ENCODE results near the gene C19orf38. TPM values are rescaled to one million over a fixed set of nuclear protein-coding genes. Genes with fewer than 3 reads are reported as not detected.
"Not testable (repeated sequence)": the region's sequence is repeated elsewhere in the genome, so short reads cannot be mapped to it uniquely, and the experiment has no call there.

The C19orf38 gene
- total RNA-seq, 1 experiment from 2014 or later, result not detected

- DNase-seq (ENCODE audit: low spot score), result no peak
- in situ Hi-C loops (cut with HindIII; ENCODE audit: low sequenced_read_pairs), result no loop called here
These were observed 22.3 kb downstream of the C19orf38 start for GRCh38 chr19:10870501-10870954.

GRCh38 chr19:10870955-10871603, 22.9 kb downstream of the C19orf38 start, which contains the start of gene CARM1:
Gene CARM1, plus strand, starts transcription at chr19:10871553. Its CDS starts 150 bp downstream, at chr19:10871703.
- in situ Hi-C loops (cut with HindIII; ENCODE audit: low sequenced_read_pairs), result no loop called here
- peak; percentile 99 for DNase-seq (ENCODE audit: low spot score)

DNA sequence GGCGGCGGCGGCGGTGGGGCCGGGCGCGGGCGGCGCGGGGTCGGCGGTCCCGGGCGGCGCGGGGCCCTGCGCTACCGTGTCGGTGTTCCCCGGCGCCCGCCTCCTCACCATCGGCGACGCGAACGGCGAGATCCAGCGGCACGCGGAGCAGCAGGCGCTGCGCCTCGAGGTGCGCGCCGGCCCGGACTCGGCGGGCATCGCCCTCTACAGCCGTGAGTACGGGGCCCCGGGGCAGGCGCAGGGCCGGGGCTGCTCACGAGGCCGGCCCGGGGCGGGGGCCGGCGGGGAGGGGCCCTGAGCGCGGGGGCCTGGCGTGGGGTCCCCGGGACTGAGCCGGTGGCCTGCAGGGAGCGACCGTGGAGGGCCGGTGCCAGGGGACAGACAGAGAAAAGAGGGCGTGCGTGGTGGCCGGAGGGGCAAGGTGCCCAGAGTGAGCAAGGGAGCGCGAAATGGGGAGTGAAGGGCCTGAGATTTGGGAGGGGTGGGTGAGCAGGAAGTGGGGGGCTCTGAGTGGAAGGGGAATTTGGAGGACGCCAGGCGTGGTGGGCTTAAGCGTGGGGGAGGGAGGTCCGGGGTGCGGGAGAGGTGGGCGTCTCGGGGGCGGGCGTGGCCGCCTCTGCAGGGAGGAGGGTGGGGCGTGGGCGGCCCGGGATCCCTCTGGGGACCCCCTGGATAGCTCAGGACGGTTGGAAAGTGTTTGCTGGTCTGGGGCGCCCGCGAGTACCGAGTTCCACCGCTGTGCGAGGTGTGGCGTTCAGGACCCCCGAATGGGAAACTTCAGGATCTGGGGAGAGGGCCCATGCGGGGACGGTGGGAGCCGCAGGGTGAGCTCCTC, 23.7 kb downstream of the C19orf38 start:
- in situ Hi-C loops (cut with HindIII; ENCODE audit: low sequenced_read_pairs), result no loop called here
- no peak for DNase-seq (ENCODE audit: low spot score)

DNA sequence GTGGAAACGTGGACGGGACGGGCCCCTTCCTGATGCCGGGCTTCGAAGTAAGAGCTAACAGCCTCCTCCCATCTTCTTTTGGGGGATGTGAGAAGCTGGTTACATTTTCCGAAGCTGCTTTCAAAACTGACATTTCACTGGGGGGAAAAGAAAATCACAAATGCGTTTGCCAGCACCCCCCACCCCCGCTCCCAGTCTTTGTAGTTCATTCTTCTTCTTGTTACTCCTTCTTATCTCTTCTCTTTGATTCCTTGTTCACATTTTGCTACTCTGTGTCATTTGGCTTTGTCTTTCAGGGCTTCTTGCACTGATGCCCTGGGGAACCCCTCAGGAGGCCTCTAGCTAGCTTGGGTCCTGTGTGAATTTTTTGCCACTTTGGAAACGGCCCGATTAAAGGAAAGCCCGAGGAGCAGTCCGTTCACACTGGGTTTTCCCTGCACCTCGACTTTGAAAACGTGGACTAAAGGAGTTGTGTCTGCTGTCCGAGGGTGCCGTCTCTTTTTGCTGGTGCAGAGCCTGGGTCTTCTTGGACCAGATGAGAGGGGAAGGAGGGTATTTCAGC, 24.4 kb downstream of the C19orf38 start:
- in situ Hi-C loops (cut with HindIII; ENCODE audit: low sequenced_read_pairs), result no loop called here
- DNase-seq (ENCODE audit: low spot score), result no peak

GRCh38 chr19:10874024-10874423, 25.8 kb downstream of the C19orf38 start:
- in situ Hi-C loops (cut with HindIII; ENCODE audit: low sequenced_read_pairs), result no loop called here

DNA sequence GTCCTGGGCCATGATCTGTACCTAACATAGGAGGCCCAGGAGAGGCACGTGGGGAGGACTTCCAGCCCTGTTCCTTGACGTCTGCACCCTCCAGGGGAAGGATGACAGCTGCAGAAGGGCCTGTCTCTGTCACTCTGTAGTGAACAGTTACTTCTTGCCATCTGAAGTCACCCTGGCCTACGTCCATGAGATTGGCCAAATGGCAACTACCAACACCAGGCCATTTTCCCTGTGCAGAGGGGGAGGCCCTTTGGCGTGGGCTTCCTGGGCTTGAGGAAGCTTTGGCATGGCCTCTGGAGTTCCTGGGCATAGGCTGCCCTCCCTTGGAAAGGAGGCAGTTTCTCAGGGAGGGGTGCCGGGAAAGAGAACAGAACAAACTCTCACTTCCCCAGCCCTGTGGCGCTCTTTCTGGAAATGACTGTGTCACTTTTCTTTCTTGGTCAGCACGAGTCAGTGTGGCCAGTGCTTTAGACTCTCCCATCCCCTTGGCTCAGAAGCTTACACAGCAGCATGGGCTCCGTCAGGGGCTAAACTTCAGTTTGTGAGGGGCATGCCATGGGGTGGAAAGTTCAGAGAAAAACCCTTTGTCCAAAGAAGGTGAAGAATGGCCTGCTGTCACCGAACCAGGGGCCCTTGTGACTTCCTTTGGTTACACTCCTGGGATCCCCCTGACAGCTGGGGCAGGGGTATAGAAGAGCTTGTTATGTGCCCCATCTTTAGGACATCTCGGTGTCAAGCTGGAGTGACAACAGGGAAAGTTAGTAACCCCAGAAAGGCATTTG, 28.4 kb downstream of the C19orf38 start:
- no peak for DNase-seq (ENCODE audit: low spot score)
- in situ Hi-C loops (cut with HindIII; ENCODE audit: low sequenced_read_pairs), result no loop called here

More at GRCh38 chr19:10874024-10874423, 25.8 kb downstream of the C19orf38 start:
- DNase-seq (ENCODE audit: low spot score), result no peak

GRCh38 chr19:10877608-10878007, 29.4 kb downstream of the C19orf38 start:
- DNase-seq (ENCODE audit: low spot score); in situ Hi-C loops (cut with HindIII; ENCODE audit: low sequenced_read_pairs): not testable (repeated sequence)

DNA sequence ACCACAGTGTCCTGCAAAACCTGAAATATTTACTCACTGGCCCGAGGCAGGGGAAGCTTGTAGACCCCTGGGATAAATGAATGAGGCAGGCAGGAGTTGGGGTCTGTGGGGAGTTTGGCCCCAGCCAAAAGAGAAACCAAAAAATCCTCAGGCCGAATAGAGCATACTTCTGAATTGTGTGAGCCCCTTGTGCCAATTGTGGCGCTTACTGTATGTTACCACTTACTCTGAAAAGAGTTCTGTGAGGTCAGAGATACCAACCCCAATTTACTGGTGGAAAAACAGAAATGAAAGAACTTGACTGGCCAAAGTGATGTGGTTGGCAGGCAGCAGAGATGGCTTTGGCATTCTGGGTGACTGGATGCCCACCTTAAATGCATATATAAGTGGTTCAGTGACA, 30.0 kb downstream of the C19orf38 start:
- DNase-seq (ENCODE audit: low spot score), result no peak
- in situ Hi-C loops (cut with HindIII; ENCODE audit: low sequenced_read_pairs), result no loop called here

- in situ Hi-C loops (cut with HindIII; ENCODE audit: low sequenced_read_pairs), result no loop called here
- DNase-seq (ENCODE audit: low spot score), result no peak
These were observed 33.3 kb downstream of the C19orf38 start for GRCh38 chr19:10881403-10882107.

GRCh38 chr19:10882108-10882457, 33.9 kb downstream of the C19orf38 start:
- DNase-seq (ENCODE audit: low spot score), result no peak
- in situ Hi-C loops (cut with HindIII; ENCODE audit: low sequenced_read_pairs), result no loop called here

DNA sequence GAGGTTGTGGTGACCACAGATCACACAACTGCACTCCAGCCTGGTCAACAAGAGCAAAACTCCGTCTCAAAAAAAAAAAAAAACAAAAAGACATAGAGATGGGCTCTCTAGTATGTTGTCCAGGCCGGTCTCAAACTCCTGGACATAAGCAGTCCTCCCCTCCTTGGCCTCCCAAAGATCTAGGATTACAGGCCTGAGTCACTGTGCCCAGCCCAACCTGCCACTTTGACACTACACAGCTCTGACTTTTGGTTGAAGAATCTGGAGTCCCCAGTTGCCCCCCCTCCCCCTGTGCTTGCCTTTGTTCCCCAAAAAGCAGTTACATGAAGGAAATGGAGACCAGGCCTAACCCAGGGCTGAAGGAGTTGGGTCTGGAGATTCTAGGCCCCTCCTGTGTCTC, 36.1 kb downstream of the C19orf38 start:
- no peak for DNase-seq (ENCODE audit: low spot score)
- in situ Hi-C loops (cut with HindIII; ENCODE audit: low sequenced_read_pairs), result no loop called here

- no peak for DNase-seq (ENCODE audit: low spot score)
These were observed 37.3 kb downstream of the C19orf38 start for GRCh38 chr19:10885201-10886169.

GRCh38 chr19:10887616-10888367, 39.6 kb downstream of the C19orf38 start:
- no peak for DNase-seq (ENCODE audit: low spot score)
- in situ Hi-C loops (cut with HindIII; ENCODE audit: low sequenced_read_pairs), result no loop called here

More at GRCh38 chr19:10885201-10886169, 37.3 kb downstream of the C19orf38 start:
- in situ Hi-C loops (cut with HindIII; ENCODE audit: low sequenced_read_pairs), result no loop called here

- in situ Hi-C loops (cut with HindIII; ENCODE audit: low sequenced_read_pairs), result no loop called here
- DNase-seq (ENCODE audit: low spot score), result no peak
These were observed 40.2 kb downstream of the C19orf38 start for GRCh38 chr19:10888421-10888866.

DNA sequence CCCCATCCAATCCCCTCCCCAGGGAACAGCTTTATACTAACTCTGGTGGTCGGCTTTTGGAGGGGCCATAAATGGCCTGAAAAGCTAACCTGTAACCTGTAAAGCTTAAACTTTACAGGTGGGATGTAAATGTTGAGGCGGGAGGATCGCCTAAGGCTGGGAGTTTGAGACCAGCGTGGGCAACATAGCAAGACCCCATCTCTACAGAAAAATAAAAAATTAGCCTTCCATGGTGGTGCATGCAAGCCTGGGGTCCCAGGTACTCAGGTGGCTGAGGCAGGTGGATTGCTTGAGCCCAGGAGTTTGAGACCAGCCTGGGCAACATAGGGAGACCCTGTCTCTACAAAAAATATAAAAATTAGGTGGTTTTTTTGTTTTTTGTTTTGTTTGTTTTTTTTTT, 41.7 kb downstream of the C19orf38 start:
- in situ Hi-C loops (cut with HindIII; ENCODE audit: low sequenced_read_pairs), result no loop called here
- DNase-seq (ENCODE audit: low spot score), result no peak

GRCh38 chr19:10891405-10892086, 43.3 kb downstream of the C19orf38 start:
- DNase-seq (ENCODE audit: low spot score), result no peak
- in situ Hi-C loops (cut with HindIII; ENCODE audit: low sequenced_read_pairs), result no loop called here

Measured in G401 (cell line).